ENCODE results near the gene RTN4RL1. TPM values are rescaled to one million over a fixed set of nuclear protein-coding genes. Genes with fewer than 3 reads are reported as not detected.

The RTN4RL1 gene
- polyA plus RNA-seq, 1 donor (not counting 4 experiments of a cell fraction or from before 2014, with no cell fraction given): 2.3 TPM

GRCh38 chr17:1941272-1942065 is 83.7 kb downstream of the RTN4RL1 start:
- TF ChIP-seq EZH2 (IDR thresholded peaks at IDR 0.05; ENCODE audit: low read length): no peak
- TF ChIP-seq CTCF (optimal IDR thresholded peaks at IDR 0.05 in 1 of 3, IDR thresholded peaks at IDR 0.05 in 1 of 3, conservative IDR thresholded peaks at IDR 0.05 in 1 of 3; ENCODE audit: extremely low read depth in 1 of 3, insufficient read depth in 2 of 3, low read length in 3 of 3): no peak
- Histone ChIP-seq H3K36me3 (ENCODE audit: control insufficient read depth in 2 of 2, extremely low read depth in 1 of 2, insufficient read depth in 2 of 2, low read length in 2 of 2) (no peaks in the 10 kb centered on the region), H3K9me1 (ENCODE audit: control insufficient read depth, extremely low read depth, insufficient read depth, low read length) (no peaks in the 10 kb centered on the region), H3K9ac (ENCODE audit: control insufficient read depth, extremely low read depth, insufficient read depth, low read length) (no peak overlapping the region), H3K4me1 (ENCODE audit: control insufficient read depth, extremely low read depth, insufficient read depth, low read length) (no peaks in the 10 kb centered on the region), H3K4me3 (ENCODE audit: control insufficient read depth in 2 of 3, extremely low read depth in 1 of 3, insufficient read depth in 2 of 3, low read depth in 1 of 3, low read length in 3 of 3) (no peak overlapping the region), H3K27me3 (ENCODE audit: control insufficient read depth, extremely low read depth, insufficient read depth, low read length) (no peaks in the 10 kb centered on the region), H3K27ac (ENCODE audit: control insufficient read depth, insufficient read depth, low read length) (no peak overlapping the region), H4K20me1 (ENCODE audit: control insufficient read depth, extremely low read depth, insufficient read depth, low read length) (no peaks in the 10 kb centered on the region), H3K4me2 (ENCODE audit: control insufficient read depth, extremely low read depth, insufficient read depth, low read depth, low read length) (no peak overlapping the region), H3K79me2 (ENCODE audit: control insufficient read depth, insufficient read depth, low read length) (no peaks in the 10 kb centered on the region), H2AFZ (ENCODE audit: control insufficient read depth, low read length) (no peak overlapping the region), H3K9me3 (ENCODE audit: control insufficient read depth, low read depth, low read length) (no peaks in the 10 kb centered on the region)
- FAIRE-seq (no peak), DNase-seq (ENCODE audit: low read depth, low spot score) (no peak)
- dilution Hi-C loops (cut with MboI; ENCODE audit: extremely low pct_ligation_motif_present, low sequenced_read_pairs): no loop called here

- H3K4me2 ChIP-seq (ENCODE audit: control insufficient read depth, extremely low read depth, insufficient read depth, low read depth, low read length): no peak overlapping the region
- H3K27me3 ChIP-seq (ENCODE audit: control insufficient read depth, extremely low read depth, insufficient read depth, low read length): no peaks in the 10 kb centered on the region
- H3K36me3 ChIP-seq (ENCODE audit: control insufficient read depth in 2 of 2, extremely low read depth in 1 of 2, insufficient read depth in 2 of 2, low read length in 2 of 2): no peaks in the 10 kb centered on the region
- no peak overlapping the region for H3K9ac ChIP-seq (ENCODE audit: control insufficient read depth, extremely low read depth, insufficient read depth, low read length)
- TF ChIP-seq EZH2 (IDR thresholded peaks at IDR 0.05; ENCODE audit: low read length): no peak
- TF ChIP-seq CTCF (optimal IDR thresholded peaks at IDR 0.05 in 1 of 3, IDR thresholded peaks at IDR 0.05 in 1 of 3, conservative IDR thresholded peaks at IDR 0.05 in 1 of 3; ENCODE audit: extremely low read depth in 1 of 3, insufficient read depth in 2 of 3, low read length in 3 of 3): no peak
- dilution Hi-C loops (cut with MboI; ENCODE audit: extremely low pct_ligation_motif_present, low sequenced_read_pairs): no loop called here
- H2AFZ ChIP-seq (ENCODE audit: control insufficient read depth, low read length): no peak overlapping the region
- no peak for FAIRE-seq
- no peaks in the 10 kb centered on the region for H3K79me2 ChIP-seq (ENCODE audit: control insufficient read depth, insufficient read depth, low read length)
- H3K4me3 ChIP-seq (ENCODE audit: control insufficient read depth in 2 of 3, extremely low read depth in 1 of 3, insufficient read depth in 2 of 3, low read depth in 1 of 3, low read length in 3 of 3): no peak overlapping the region
- no peaks in the 10 kb centered on the region for H3K4me1 ChIP-seq (ENCODE audit: control insufficient read depth, extremely low read depth, insufficient read depth, low read length)
- no peaks in the 10 kb centered on the region for H3K9me1 ChIP-seq (ENCODE audit: control insufficient read depth, extremely low read depth, insufficient read depth, low read length)
- H4K20me1 ChIP-seq (ENCODE audit: control insufficient read depth, extremely low read depth, insufficient read depth, low read length): no peaks in the 10 kb centered on the region
- no peak for DNase-seq (ENCODE audit: low read depth, low spot score)
- no peak overlapping the region for H3K27ac ChIP-seq (ENCODE audit: control insufficient read depth, insufficient read depth, low read length)
- H3K9me3 ChIP-seq (ENCODE audit: control insufficient read depth, low read depth, low read length): no peaks in the 10 kb centered on the region
Measured at GRCh38 chr17:1940810-1941185, 84.3 kb downstream of the RTN4RL1 start.

Data from keratinocyte (primary cell).